ENCODE measurements around the gene TRIM65. TPM values are rescaled to one million over a fixed set of nuclear protein-coding genes. Genes with fewer than 3 reads are reported as not detected.

TRIM65 gene
- total and polyA plus RNA-seq, 2 of the 4 experiments (the other 2 are of a cell fraction), result 7.9 to 10.6 TPM

DNA sequence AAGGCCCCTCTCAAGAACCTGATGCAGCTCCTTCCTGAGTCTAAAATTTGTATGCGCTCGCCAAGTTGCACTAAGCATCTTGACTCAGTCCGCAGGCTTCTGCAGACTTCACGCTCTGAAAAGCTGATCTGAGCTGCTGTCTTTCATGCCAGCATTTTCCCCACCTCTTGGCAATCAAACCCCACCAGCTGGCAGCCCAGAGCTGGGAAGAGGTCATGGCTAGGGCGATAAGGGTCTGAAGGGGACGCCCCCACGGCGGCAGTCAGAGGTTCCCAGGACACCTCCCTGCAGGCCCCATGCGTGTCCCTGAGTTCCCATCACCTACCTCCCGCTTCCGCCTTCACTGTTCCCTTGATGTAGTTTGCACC is 47.5 kb downstream of the TRIM65 start:
- Histone ChIP-seq H3K27me3 (ENCODE audit: control insufficient read depth, insufficient read depth, low read length) (no peaks in the 10 kb centered on the region), H3K79me1 (ENCODE audit: low read depth in 1 of 2, low read length in 2 of 2) (peaks cover 6 to 22% of the 10 kb centered on the region in 2 experiments; a peak in 3 of 4 replicates), H3K9me1 (ENCODE audit: insufficient read depth, low read length) (peaks cover 7% of the 10 kb centered on the region), H2AK5ac (ENCODE audit: low read depth, low read length) (no peak overlapping the region), H3K18ac (ENCODE audit: low read depth, low read length) (no peak overlapping the region), H3K27ac (ENCODE audit: insufficient read depth, low read length) (no peak overlapping the region), H2AFZ (replicated peaks; ENCODE audit: low read length, poor library complexity) (no peak overlapping the region), H4K20me1 (ENCODE audit: insufficient read depth, low read length) (peaks cover 10% of the 10 kb centered on the region), H2BK5ac (ENCODE audit: low read depth, low read length, poor library complexity, severe bottlenecking) (no peak overlapping the region), H3K9me3 (ENCODE audit: control insufficient read depth, insufficient read depth, low read length) (no peaks in the 10 kb centered on the region), H4K91ac (ENCODE audit: insufficient read depth, low read depth, low read length) (no peak overlapping the region), H3K23ac (ENCODE audit: low read depth, low read length) (no peak overlapping the region), H3K4ac (ENCODE audit: low read depth, low read length) (no peak overlapping the region), H3K4me2 (ENCODE audit: low read depth, low read length) (no peak overlapping the region), H3K9ac (ENCODE audit: low read depth, low read length) (no peak overlapping the region), H3K14ac (replicated peaks; ENCODE audit: low read depth, low read length) (no peak overlapping the region), H2BK15ac (ENCODE audit: low read depth, low read length) (no peak overlapping the region), H3K56ac (ENCODE audit: extremely low read depth, insufficient read depth, low read length) (no peak overlapping the region), H4K5ac (ENCODE audit: low read depth, low read length) (no peak overlapping the region), H3K4me3 (ENCODE audit: insufficient read depth, low read depth, low read length) (no peak overlapping the region), H4K8ac (ENCODE audit: low read depth in 2 of 2, low read length in 2 of 2) (no peak overlapping the region), H3K36me3 (ENCODE audit: control insufficient read depth, insufficient read depth, low read length) (peaks cover 52% of the 10 kb centered on the region), H3K4me1 (ENCODE audit: control insufficient read depth, insufficient read depth, low read length) (peaks cover 13% of the 10 kb centered on the region), H2AK9ac (replicated peaks; ENCODE audit: low read depth, low read length, poor library complexity) (no peak overlapping the region), H2BK120ac (ENCODE audit: low read depth, low read length) (no peak overlapping the region), H2BK20ac (ENCODE audit: low read depth, low read length) (no peak overlapping the region)
- no TSS peak for BruUV-seq (replicated peaks)
- ChIA-PET POLR2A (ENCODE audit: unreplicated experiment) (no interaction called here), CTCF (interaction anchor here (0.6 kb wide), 1 partner anchor 93 kb away, joined by 4 read pairs; no protein-coding TSS in a partner anchor)
- dilution Hi-C loops (cut with HindIII; ENCODE audit: low sequenced_read_pairs, unreplicated experiment), result no loop called here
- intact Hi-C loops (cut with micrococcal nuclease), result no loop called here
- no peak for TF ChIP-seq CHD1 (IDR thresholded peaks at IDR 0.05; ENCODE audit: low read depth, low read length)
- no peak for TF ChIP-seq POLR2A (IDR thresholded peaks at IDR 0.05; ENCODE audit: low read depth, low read length)
- no peak for TF ChIP-seq CEBPB (IDR thresholded peaks at IDR 0.05; ENCODE audit: low read depth, low read length)
- TF ChIP-seq MAZ (IDR thresholded peaks at IDR 0.05; ENCODE audit: borderline replicate concordance, low read depth, low read length), result no peak
- ATAC-seq (ENCODE audit: low read depth) (no peak), DNase-seq (no peak)
- WGBS, 2 experiments (ENCODE audit: extremely low coverage in 2 of 2, insufficient read length in 1 of 2), result no CpG with 5 or more reads among the region's 11 CpGs
- in situ Hi-C loops (cut with MboI; ENCODE audit: low sequenced_read_pairs), result no loop called here

All from IMR-90 (cell line).